Mesendoderm (in vitro differentiated cells): ENCODE results near the gene UBXN10.

Source experiments
- DNase-seq: peaks from one replicate; pipeline ENCODE4 v3.0.0; 2013
- H2AK5ac ChIP-seq: 2 replicates; pipeline ENCODE4 v1.6.1; 2013; ENCODE audit warnings: low read length, inconsistent platforms
- H2BK120ac ChIP-seq: 2 replicates; pipeline ENCODE4 v1.6.1; 2013; ENCODE audit warnings: low read depth, mild to moderate bottlenecking, low read length, moderate library complexity, mixed read lengths
- H2BK15ac ChIP-seq: replicated peaks from 2 replicates; pipeline ENCODE4 v1.6.1; 2013; ENCODE audit warnings: low read depth, mild to moderate bottlenecking, moderate library complexity
- H2BK5ac ChIP-seq: 2 replicates; pipeline ENCODE4 v1.6.1; 2013; ENCODE audit warnings: low read length, inconsistent platforms
- H3K18ac ChIP-seq: 2 replicates; pipeline ENCODE4 v1.6.1; 2013; ENCODE audit warnings: mild to moderate bottlenecking, low read length, mixed read lengths
- H3K23ac ChIP-seq: one replicate; pipeline ENCODE4 v1.6.1; 2013; ENCODE audit warnings: low read length
- H3K27ac ChIP-seq: 2 replicates; pipeline ENCODE4 v1.5.1; 2013; ENCODE audit warnings: low read depth, mild to moderate bottlenecking, inconsistent platforms, low read length, moderate library complexity
- H3K27me3 ChIP-seq: 2 replicates; pipeline ENCODE4 v1.6.1; 2013; ENCODE audit warnings: low read length, control low read depth, mild to moderate bottlenecking, inconsistent platforms; ENCODE audit not compliant: insufficient read depth, poor library complexity
- H3K36me3 ChIP-seq: 2 replicates; pipeline ENCODE4 v1.6.1; 2013; ENCODE audit warnings: low read length, inconsistent platforms; ENCODE audit not compliant: control insufficient read depth, insufficient read depth
- H3K4ac ChIP-seq: one replicate; pipeline ENCODE4 v1.6.1; 2013; ENCODE audit warnings: low read depth, mild to moderate bottlenecking, low read length, moderate library complexity
- H3K4me1 ChIP-seq: 2 replicates; pipeline ENCODE4 v1.6.1; 2013; ENCODE audit warnings: low read depth, low read length, inconsistent platforms; ENCODE audit not compliant: control insufficient read depth
- H3K4me2 ChIP-seq: 2 replicates; pipeline ENCODE4 v1.6.1; 2013; ENCODE audit warnings: low read length
- H3K4me3 ChIP-seq: 2 replicates; pipeline ENCODE4 v1.5.1; 2013; ENCODE audit warnings: mild to moderate bottlenecking, low read length
- H3K56ac ChIP-seq: one replicate; pipeline ENCODE4 v1.6.1; 2013; ENCODE audit warnings: low read length
- H3K79me1 ChIP-seq: 2 replicates; pipeline ENCODE4 v1.6.1; 2013; ENCODE audit warnings: low read length, inconsistent platforms
- H3K79me2 ChIP-seq: 2 replicates; pipeline ENCODE4 v1.6.1; 2013; ENCODE audit warnings: mild to moderate bottlenecking, low read length; ENCODE audit not compliant: control insufficient read depth, insufficient read depth
- H3K9ac ChIP-seq: 2 replicates; pipeline ENCODE4 v1.6.1; 2013; ENCODE audit warnings: low read length, inconsistent platforms
- H4K5ac ChIP-seq: one replicate; pipeline ENCODE4 v1.6.1; 2013; ENCODE audit warnings: low read length
- H4K8ac ChIP-seq: one replicate; pipeline ENCODE4 v1.6.1; 2013; ENCODE audit warnings: low read depth, mild to moderate bottlenecking, control low read depth, low read length, moderate library complexity
- WGBS: extraction: QIAGEN DNeasy Blood & Tissue Kit; methylation state at CpG from one replicate; pipeline ENCODE4 v1.1.7; 2013; ENCODE audit warnings: low lambda C conversion rate, missing lambda C conversion rate; ENCODE audit not compliant: insufficient coverage; ENCODE audit errors: extremely low coverage; 5-methylcytosine and 5-hydroxymethylcytosine counted together

The UBXN10 gene

GRCh38 chr1:20158358-20159070 is 27.4 kb upstream of the UBXN10 start:
- Histone ChIP-seq H3K23ac (no peak overlapping the region), H3K4me1 (no peaks in the 10 kb centered on the region), H4K8ac (no peak overlapping the region), H2AK5ac (no peak overlapping the region), H3K79me1 (no peaks in the 10 kb centered on the region), H3K4me2 (no peak overlapping the region), H3K56ac (no peak overlapping the region), H3K4me3 (no peak overlapping the region), H3K27me3 (no peaks in the 10 kb centered on the region), H2BK120ac (no peak overlapping the region), H3K79me2 (no peaks in the 10 kb centered on the region), H2BK5ac (no peak overlapping the region), H3K27ac (no peak overlapping the region), H2BK15ac (no peak overlapping the region), H3K18ac (no peak overlapping the region), H3K4ac (no peak overlapping the region), H3K9ac (no peak overlapping the region), H3K36me3 (no peaks in the 10 kb centered on the region), H4K5ac (no peak overlapping the region)
- DNase-seq: no peak
- WGBS: no CpG with 5 or more reads among the region's 7 CpGs

GRCh38 chr1:20160034-20160433 is 25.9 kb upstream of the UBXN10 start:
- no peak for DNase-seq
- H3K9ac ChIP-seq: no peak overlapping the region
- no peak overlapping the region for H4K8ac ChIP-seq
- H3K18ac ChIP-seq: no peak overlapping the region
- H3K4me2 ChIP-seq: no peak overlapping the region
- WGBS: no CpG with 5 or more reads among the region's 1 CpG
- no peaks in the 10 kb centered on the region for H3K36me3 ChIP-seq
- H3K79me2 ChIP-seq: no peaks in the 10 kb centered on the region
- H3K23ac ChIP-seq: no peak overlapping the region
- H3K27me3 ChIP-seq: no peaks in the 10 kb centered on the region
- H3K4me3 ChIP-seq: no peak overlapping the region
- H3K4me1 ChIP-seq: no peaks in the 10 kb centered on the region
- no peak overlapping the region for H3K56ac ChIP-seq
- no peak overlapping the region for H2AK5ac ChIP-seq
- H2BK120ac ChIP-seq: no peak overlapping the region
- H3K4ac ChIP-seq: no peak overlapping the region
- no peaks in the 10 kb centered on the region for H3K79me1 ChIP-seq
- H2BK5ac ChIP-seq: no peak overlapping the region
- H4K5ac ChIP-seq: no peak overlapping the region
- no peak overlapping the region for H3K27ac ChIP-seq
- no peak overlapping the region for H2BK15ac ChIP-seq

- no peaks in the 10 kb centered on the region for H3K4me1 ChIP-seq
- H3K79me1 ChIP-seq: no peaks in the 10 kb centered on the region
- no peak overlapping the region for H3K23ac ChIP-seq
- no peak overlapping the region for H2BK5ac ChIP-seq
- DNase-seq: no peak
- H3K9ac ChIP-seq: no peak overlapping the region
- no peaks in the 10 kb centered on the region for H3K36me3 ChIP-seq
- H3K27ac ChIP-seq: no peak overlapping the region
- H4K5ac ChIP-seq: no peak overlapping the region
- H3K4me3 ChIP-seq: no peak overlapping the region
- H3K27me3 ChIP-seq: no peaks in the 10 kb centered on the region
- H3K18ac ChIP-seq: no peak overlapping the region
- H2BK120ac ChIP-seq: no peak overlapping the region
- H4K8ac ChIP-seq: no peak overlapping the region
- H3K56ac ChIP-seq: no peak overlapping the region
- no peak overlapping the region for H2AK5ac ChIP-seq
- H3K79me2 ChIP-seq: no peaks in the 10 kb centered on the region
- no peak overlapping the region for H3K4ac ChIP-seq
- WGBS: no CpG with 5 or more reads among the region's 15 CpGs
- no peak overlapping the region for H3K4me2 ChIP-seq
- no peak overlapping the region for H2BK15ac ChIP-seq
Observed at GRCh38 chr1:20164694-20165202, 21.1 kb upstream of the UBXN10 start.

GRCh38 chr1:20165522-20165951 is 20.4 kb upstream of the UBXN10 start:
- Histone ChIP-seq H2BK5ac (no peak overlapping the region), H3K27me3 (no peaks in the 10 kb centered on the region), H3K4me2 (no peak overlapping the region), H2AK5ac (no peak overlapping the region), H3K4me3 (no peak overlapping the region), H3K9ac (no peak overlapping the region), H4K8ac (no peak overlapping the region), H3K18ac (no peak overlapping the region), H3K56ac (no peak overlapping the region), H3K4me1 (no peaks in the 10 kb centered on the region), H3K27ac (no peak overlapping the region), H2BK15ac (no peak overlapping the region), H4K5ac (no peak overlapping the region), H3K79me2 (no peaks in the 10 kb centered on the region), H3K79me1 (no peaks in the 10 kb centered on the region), H2BK120ac (no peak overlapping the region), H3K4ac (no peak overlapping the region), H3K36me3 (no peaks in the 10 kb centered on the region), H3K23ac (no peak overlapping the region)
- WGBS: no CpG with 5 or more reads among the region's 16 CpGs
- DNase-seq: peak; percentile 31

- Histone ChIP-seq H3K56ac (no peak overlapping the region), H3K36me3 (no peaks in the 10 kb centered on the region), H3K4ac (no peak overlapping the region), H3K4me1 (no peaks in the 10 kb centered on the region), H3K9ac (no peak overlapping the region), H3K27ac (no peak overlapping the region), H4K8ac (no peak overlapping the region), H3K27me3 (no peaks in the 10 kb centered on the region), H3K79me1 (no peaks in the 10 kb centered on the region), H3K23ac (no peak overlapping the region), H3K4me3 (no peak overlapping the region), H2AK5ac (no peak overlapping the region), H3K18ac (no peak overlapping the region), H2BK120ac (no peak overlapping the region), H3K79me2 (no peaks in the 10 kb centered on the region), H2BK5ac (no peak overlapping the region), H3K4me2 (no peak overlapping the region), H4K5ac (no peak overlapping the region), H2BK15ac (no peak overlapping the region)
- no peak for DNase-seq
- no CpG with 5 or more reads among the region's 17 CpGs for WGBS
Observed at GRCh38 chr1:20166051-20166450, 19.8 kb upstream of the UBXN10 start.

GRCh38 chr1:20167126-20167525 is 18.8 kb upstream of the UBXN10 start:
- H3K4me3 ChIP-seq: no peak overlapping the region
- whole genome bisulfite sequencing: no CpG with 5 or more reads among the region's 8 CpGs
- no peaks in the 10 kb centered on the region for H3K27me3 ChIP-seq

More at GRCh38 chr1:20167126-20167525, 18.8 kb upstream of the UBXN10 start:
- Histone ChIP-seq H2AK5ac (no peak overlapping the region), H3K79me2 (no peaks in the 10 kb centered on the region), H4K8ac (no peak overlapping the region), H3K27ac (no peak overlapping the region), H3K36me3 (no peaks in the 10 kb centered on the region), H3K56ac (no peak overlapping the region), H3K18ac (no peak overlapping the region), H3K9ac (no peak overlapping the region), H3K4me2 (no peak overlapping the region), H2BK15ac (no peak overlapping the region), H2BK120ac (no peak overlapping the region), H2BK5ac (no peak overlapping the region), H4K5ac (no peak overlapping the region), H3K23ac (no peak overlapping the region), H3K4ac (no peak overlapping the region), H3K79me1 (no peaks in the 10 kb centered on the region), H3K4me1 (no peaks in the 10 kb centered on the region)
- DNase-seq: no peak
